Neural cell (in vitro differentiated cells): ENCODE measurements around the gene TSHR. TPM values are rescaled to one million over a fixed set of nuclear protein-coding genes. Genes with fewer than 3 reads are reported as not detected.
"Not testable (repeated sequence)": the region's sequence is repeated elsewhere in the genome, so short reads cannot be mapped to it uniquely, and the experiment has no call there.

Source experiments
- H2AFZ ChIP-seq: fragments of 200-600, 300-800 bp; sonication (generic), shearing (Covaris generic); 2 replicates; pipeline ENCODE4 v1.6.0; 2014; ENCODE audit warnings: low read depth, mild to moderate bottlenecking, antibody characterized with exemption, low read length, moderate library complexity
- H3F3A ChIP-seq: fragments of 200-600 bp; shearing (Covaris generic); 2 replicates; pipeline ENCODE4 v1.6.1; 2016; ENCODE audit warnings: mild to moderate bottlenecking, moderate library complexity, mixed read lengths, antibody characterized with exemption, low read length; ENCODE audit not compliant: insufficient read depth, poor library complexity, severe bottlenecking
- H3K27ac ChIP-seq: fragments of 200-600, 300-800 bp; sonication (generic), shearing (Covaris generic); 2 replicates; pipeline ENCODE4 v1.5.1; 2014; ENCODE audit warnings: mild to moderate bottlenecking, low read length, moderate library complexity
- H3K27me3 ChIP-seq: fragments of 300-800, 200-600 bp; sonication (generic), shearing (Covaris generic); 2 replicates; pipeline ENCODE4 v1.6.0; 2014; ENCODE audit warnings: mild to moderate bottlenecking, low read depth, low read length, moderate library complexity; ENCODE audit not compliant: insufficient read depth
- H3K36me3 ChIP-seq: fragments of 300-800, 200-600 bp; sonication (generic), shearing (Covaris generic); 2 replicates; pipeline ENCODE4 v1.5.1; 2014; ENCODE audit warnings: mild to moderate bottlenecking, antibody characterized with exemption, low read length, moderate library complexity; ENCODE audit not compliant: insufficient read depth
- H3K4me2 ChIP-seq: fragments of 300-800, 200-600 bp; sonication (generic), shearing (Covaris generic); 2 replicates; pipeline ENCODE4 v1.6.0; 2014; ENCODE audit warnings: mild to moderate bottlenecking, low read length
- H3K4me3 ChIP-seq: fragments of 300-800, 200-600 bp; sonication (generic), shearing (Covaris generic); 2 replicates; pipeline ENCODE4 v1.5.1; 2014; ENCODE audit warnings: mild to moderate bottlenecking, low read length, moderate library complexity
- H3K79me2 ChIP-seq: fragments of 200-600 bp; shearing (Covaris generic); replicated peaks from 2 replicates; pipeline ENCODE4 v1.6.0; 2014; ENCODE audit warnings: mild to moderate bottlenecking, low read length, moderate library complexity; ENCODE audit not compliant: insufficient read depth
- H3K9ac ChIP-seq: fragments of 300-800, 200-600 bp; sonication (generic), shearing (Covaris generic); 2 replicates; pipeline ENCODE4 v1.6.1; 2016; ENCODE audit warnings: mild to moderate bottlenecking, low read length, mixed read lengths
- H3K9me2 ChIP-seq: fragments of 200-600 bp; shearing (Covaris generic); 2 replicates; pipeline ENCODE4 v1.6.1; 2016; ENCODE audit warnings: mild to moderate bottlenecking, low read length, mixed read lengths; ENCODE audit not compliant: insufficient read depth
- H3K9me3 ChIP-seq: fragments of 200-600, 300-800 bp; sonication (generic), shearing (Covaris generic); 2 replicates; pipeline ENCODE4 v1.6.1; 2016; ENCODE audit warnings: mild to moderate bottlenecking, mixed run types, low read length, moderate library complexity, mixed read lengths
- H4K20me1 ChIP-seq: fragments of 200-600 bp; shearing (Covaris generic); 2 replicates; pipeline ENCODE4 v1.6.1; 2016; ENCODE audit warnings: mild to moderate bottlenecking, mixed run types; ENCODE audit not compliant: insufficient read depth
- EP300 ChIP-seq: fragments of 450-650 bp; conservative IDR thresholded peaks from 2 replicates; pipeline ENCODE4 v1.6.1; 2014; ENCODE audit warnings: antibody characterized with exemption, mild to moderate bottlenecking, moderate library complexity; ENCODE audit not compliant: poor library complexity, severe bottlenecking
- EZH2 ChIP-seq: fragments of 200-600, 300-800 bp; shearing (Covaris generic), sonication (generic); IDR thresholded peaks from 2 replicates; pipeline ENCODE4 v1.6.1; 2014; ENCODE audit warnings: antibody characterized with exemption, low read length, borderline replicate concordance, mild to moderate bottlenecking; ENCODE audit not compliant: insufficient read depth, poor library complexity, severe bottlenecking
- MXI1 ChIP-seq: fragments of 450-650 bp; conservative IDR thresholded peaks from 2 replicates; pipeline ENCODE4 v1.6.1; 2014; ENCODE audit warnings: antibody characterized with exemption, mild to moderate bottlenecking; ENCODE audit not compliant: poor library complexity, severe bottlenecking
- POLR2AphosphoS5 ChIP-seq: IDR thresholded peaks from 2 replicates; pipeline ENCODE4 v1.6.1; 2012
- RAD21 ChIP-seq: fragments of 450-650 bp; conservative IDR thresholded peaks from 2 replicates; pipeline ENCODE4 v1.6.1; 2014; ENCODE audit warnings: antibody characterized with exemption, mild to moderate bottlenecking, moderate library complexity
- SMC3 ChIP-seq: fragments of 450-650 bp; conservative IDR thresholded peaks from 2 replicates; pipeline ENCODE4 v1.6.1; 2014; ENCODE audit warnings: antibody characterized with exemption, mild to moderate bottlenecking, moderate library complexity; ENCODE audit not compliant: poor library complexity
- TAF1 ChIP-seq: IDR thresholded peaks from 2 replicates; pipeline ENCODE4 v1.6.1; 2012; ENCODE audit warnings: low read depth
- polyA plus RNA-seq: library from polyadenylated mRNA; depleted of rRNA; stranded (reverse); fragments of >200 nt; gene quantifications from 2 replicates; pipeline ENCODE4 v1.2.3, GENCODE V29; 2014
- TF ChIP-seq, protein P1 (sequence below): fragments of 450-650 bp; IDR thresholded peaks from 2 replicates; pipeline ENCODE4 v1.5.1; 2014; ENCODE audit warnings: antibody characterized with exemption, mild to moderate bottlenecking, moderate library complexity; ENCODE audit not compliant: poor library complexity, severe bottlenecking
- TF ChIP-seq, protein P2 (sequence below): IDR thresholded peaks from 2 replicates; pipeline ENCODE4 v1.6.1; 2012; ENCODE audit warnings: borderline replicate concordance

Gene TSHR
- polyA plus RNA-seq, 1 donor from 2014 or later = not detected

DNA sequence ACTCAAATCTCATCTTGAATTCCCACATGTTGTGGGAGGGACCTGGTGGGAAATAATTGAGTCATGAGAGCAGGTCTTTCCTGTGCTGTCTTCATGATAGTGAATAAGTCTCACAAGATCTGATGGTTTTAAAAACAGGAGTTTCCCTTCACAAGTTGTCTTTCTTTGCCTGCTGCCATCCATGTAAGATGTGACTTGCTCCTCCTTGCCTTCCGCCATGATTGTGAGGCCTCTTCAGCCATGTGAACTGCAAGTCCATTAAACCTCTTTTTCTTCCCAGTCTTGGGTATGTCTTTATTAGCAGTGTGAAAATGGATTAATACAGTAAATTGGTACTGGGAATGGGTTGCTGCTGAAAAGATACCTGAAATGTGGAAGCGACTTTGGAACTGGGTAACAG lies 98.6 kb downstream of the TSHR start:
- H3K36me3 ChIP-seq, H3F3A ChIP-seq, H2AFZ ChIP-seq, H3K9me2 ChIP-seq, H3K9ac ChIP-seq, H3K79me2 ChIP-seq, H3K4me3 ChIP-seq, H3K9me3 ChIP-seq, H3K27me3 ChIP-seq, H3K27ac ChIP-seq, H3K4me2 ChIP-seq, H4K20me1 ChIP-seq: not testable (repeated sequence)

DNA sequence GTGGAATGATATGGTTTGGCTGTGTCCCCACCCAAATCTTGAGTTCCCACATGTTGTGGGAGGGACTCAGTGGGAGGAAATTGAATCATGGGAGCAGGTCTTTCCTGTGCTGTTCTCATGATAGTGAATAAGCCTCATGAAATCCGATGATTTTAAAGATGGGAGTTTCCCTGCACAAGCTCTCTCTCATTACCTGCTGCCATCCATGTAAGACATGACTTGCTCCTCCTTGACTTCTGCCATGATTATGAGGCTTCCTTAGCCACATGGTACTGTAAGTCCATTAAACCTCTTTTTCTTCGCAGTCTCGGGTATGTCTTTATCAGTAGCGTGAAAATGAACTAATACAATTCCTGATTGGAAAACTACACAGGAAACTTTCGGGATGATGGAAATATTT lies 100.5 kb downstream of the TSHR start:
- Histone ChIP-seq H3F3A (no peaks in the 10 kb centered on the region), H3K9me2 (no peaks in the 10 kb centered on the region), H3K9ac (no peak overlapping the region), H3K9me3 (no peaks in the 10 kb centered on the region), H3K27me3 (no peaks in the 10 kb centered on the region), H3K79me2 (no peaks in the 10 kb centered on the region), H3K4me2 (no peak overlapping the region), H3K36me3 (no peaks in the 10 kb centered on the region), H3K4me3 (no peak overlapping the region), H2AFZ (no peak overlapping the region), H4K20me1 (no peaks in the 10 kb centered on the region), H3K27ac (no peak overlapping the region)
- no peak for TF ChIP-seq SMC3
- TF ChIP-seq, protein P1, sequence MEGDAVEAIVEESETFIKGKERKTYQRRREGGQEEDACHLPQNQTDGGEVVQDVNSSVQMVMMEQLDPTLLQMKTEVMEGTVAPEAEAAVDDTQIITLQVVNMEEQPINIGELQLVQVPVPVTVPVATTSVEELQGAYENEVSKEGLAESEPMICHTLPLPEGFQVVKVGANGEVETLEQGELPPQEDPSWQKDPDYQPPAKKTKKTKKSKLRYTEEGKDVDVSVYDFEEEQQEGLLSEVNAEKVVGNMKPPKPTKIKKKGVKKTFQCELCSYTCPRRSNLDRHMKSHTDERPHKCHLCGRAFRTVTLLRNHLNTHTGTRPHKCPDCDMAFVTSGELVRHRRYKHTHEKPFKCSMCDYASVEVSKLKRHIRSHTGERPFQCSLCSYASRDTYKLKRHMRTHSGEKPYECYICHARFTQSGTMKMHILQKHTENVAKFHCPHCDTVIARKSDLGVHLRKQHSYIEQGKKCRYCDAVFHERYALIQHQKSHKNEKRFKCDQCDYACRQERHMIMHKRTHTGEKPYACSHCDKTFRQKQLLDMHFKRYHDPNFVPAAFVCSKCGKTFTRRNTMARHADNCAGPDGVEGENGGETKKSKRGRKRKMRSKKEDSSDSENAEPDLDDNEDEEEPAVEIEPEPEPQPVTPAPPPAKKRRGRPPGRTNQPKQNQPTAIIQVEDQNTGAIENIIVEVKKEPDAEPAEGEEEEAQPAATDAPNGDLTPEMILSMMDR = no peak
- no peak for TF ChIP-seq POLR2AphosphoS5
- TF ChIP-seq MXI1 = no peak
- TF ChIP-seq TAF1 = no peak
- no peak for TF ChIP-seq RAD21
- TF ChIP-seq EP300 = no peak
- TF ChIP-seq, protein P2, sequence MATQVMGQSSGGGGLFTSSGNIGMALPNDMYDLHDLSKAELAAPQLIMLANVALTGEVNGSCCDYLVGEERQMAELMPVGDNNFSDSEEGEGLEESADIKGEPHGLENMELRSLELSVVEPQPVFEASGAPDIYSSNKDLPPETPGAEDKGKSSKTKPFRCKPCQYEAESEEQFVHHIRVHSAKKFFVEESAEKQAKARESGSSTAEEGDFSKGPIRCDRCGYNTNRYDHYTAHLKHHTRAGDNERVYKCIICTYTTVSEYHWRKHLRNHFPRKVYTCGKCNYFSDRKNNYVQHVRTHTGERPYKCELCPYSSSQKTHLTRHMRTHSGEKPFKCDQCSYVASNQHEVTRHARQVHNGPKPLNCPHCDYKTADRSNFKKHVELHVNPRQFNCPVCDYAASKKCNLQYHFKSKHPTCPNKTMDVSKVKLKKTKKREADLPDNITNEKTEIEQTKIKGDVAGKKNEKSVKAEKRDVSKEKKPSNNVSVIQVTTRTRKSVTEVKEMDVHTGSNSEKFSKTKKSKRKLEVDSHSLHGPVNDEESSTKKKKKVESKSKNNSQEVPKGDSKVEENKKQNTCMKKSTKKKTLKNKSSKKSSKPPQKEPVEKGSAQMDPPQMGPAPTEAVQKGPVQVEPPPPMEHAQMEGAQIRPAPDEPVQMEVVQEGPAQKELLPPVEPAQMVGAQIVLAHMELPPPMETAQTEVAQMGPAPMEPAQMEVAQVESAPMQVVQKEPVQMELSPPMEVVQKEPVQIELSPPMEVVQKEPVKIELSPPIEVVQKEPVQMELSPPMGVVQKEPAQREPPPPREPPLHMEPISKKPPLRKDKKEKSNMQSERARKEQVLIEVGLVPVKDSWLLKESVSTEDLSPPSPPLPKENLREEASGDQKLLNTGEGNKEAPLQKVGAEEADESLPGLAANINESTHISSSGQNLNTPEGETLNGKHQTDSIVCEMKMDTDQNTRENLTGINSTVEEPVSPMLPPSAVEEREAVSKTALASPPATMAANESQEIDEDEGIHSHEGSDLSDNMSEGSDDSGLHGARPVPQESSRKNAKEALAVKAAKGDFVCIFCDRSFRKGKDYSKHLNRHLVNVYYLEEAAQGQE = no peak
- no peak for TF ChIP-seq EZH2

DNA sequence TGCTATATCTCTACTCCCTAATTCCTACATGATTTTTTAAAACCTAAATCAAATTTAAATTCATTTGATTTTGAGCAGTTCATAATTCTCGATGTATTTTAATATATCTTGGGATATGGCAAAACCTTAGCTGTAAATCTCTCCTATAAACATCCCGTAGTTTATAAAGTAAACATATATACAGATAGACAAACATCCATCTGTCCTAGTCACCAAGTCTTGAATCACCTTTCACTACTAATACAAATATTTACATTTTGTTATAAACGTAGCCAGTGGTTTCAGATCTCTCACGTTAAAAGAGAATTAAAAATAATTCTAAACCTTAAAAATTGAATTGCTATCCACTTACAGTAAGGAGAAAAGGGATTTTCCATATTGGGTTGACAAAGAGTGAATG lies 107.0 kb downstream of the TSHR start:
- no peaks in the 10 kb centered on the region for H3K27me3 ChIP-seq
- no peak overlapping the region for H3K4me2 ChIP-seq
- H3K9me3 ChIP-seq = no peaks in the 10 kb centered on the region
- no peak overlapping the region for H3K4me3 ChIP-seq
- no peak overlapping the region for H2AFZ ChIP-seq
- no peaks in the 10 kb centered on the region for H3F3A ChIP-seq
- H3K9me2 ChIP-seq = no peaks in the 10 kb centered on the region
- H3K9ac ChIP-seq = no peak overlapping the region
- H4K20me1 ChIP-seq = no peaks in the 10 kb centered on the region
- TF ChIP-seq RAD21 = no peak
- no peaks in the 10 kb centered on the region for H3K36me3 ChIP-seq
- no peak overlapping the region for H3K27ac ChIP-seq
- H3K79me2 ChIP-seq = no peaks in the 10 kb centered on the region
